Measurements from ENCODE around the gene SPRED1. TPM values are rescaled to one million over a fixed set of nuclear protein-coding genes. Genes with fewer than 3 reads are reported as not detected.

SPRED1 gene
- total and polyA plus RNA-seq, 2 of the 13 experiments (the other 11 are each of a cell fraction or from before 2014, with no cell fraction given), result 3.8 to 9.6 TPM

DNA sequence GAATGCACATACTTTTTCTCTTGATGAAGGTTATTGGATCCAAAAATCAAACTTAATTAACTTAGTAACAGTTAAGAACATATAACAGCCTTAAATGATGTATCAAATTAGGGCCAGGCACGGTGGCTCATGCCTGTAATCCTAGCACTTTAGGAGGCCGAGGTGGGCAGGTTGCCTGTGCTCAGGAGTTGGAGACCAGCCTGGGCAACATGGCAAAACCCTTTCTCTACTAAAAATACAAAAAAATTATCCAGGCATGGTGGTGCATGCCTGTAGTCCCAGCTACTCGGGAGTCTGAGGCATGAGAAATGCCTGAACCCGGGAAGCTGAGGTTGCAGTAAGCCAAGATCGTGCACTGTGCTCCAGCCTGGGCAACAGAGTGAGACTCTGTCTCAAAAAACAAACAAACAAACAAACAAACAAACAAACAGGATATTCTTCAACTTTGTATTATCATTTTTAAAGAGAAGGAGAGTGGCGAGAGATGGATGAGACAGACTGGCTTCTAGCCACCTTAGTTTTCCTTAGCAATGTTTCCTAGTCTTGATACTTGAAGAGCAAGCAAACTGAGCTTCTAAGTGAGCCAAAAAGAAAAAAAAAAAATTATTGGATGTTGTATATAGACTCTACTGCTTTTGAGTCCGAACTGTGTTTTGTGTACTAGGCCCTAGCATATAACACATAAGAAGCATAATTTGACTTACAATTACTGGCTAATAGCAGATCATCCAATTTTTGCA is 13.8 kb downstream of the SPRED1 start:
- Histone ChIP-seq H2AFZ (ENCODE audit: low read length) (no peak overlapping the region), H3K9ac (ENCODE audit: insufficient read depth, low read depth, low read length) (no peak overlapping the region), H3K36me3 (replicated peaks in 1 of 2; ENCODE audit: control insufficient read depth in 1 of 2, insufficient read depth in 2 of 2, low read length in 2 of 2) (0 out of 5 replicates have a peak, but pooled peaks cover 0 to 5% of the 10 kb centered on the region in 2 experiments), H3K9me3 (ENCODE audit: low read length) (no peaks in the 10 kb centered on the region), H3K4me1 (ENCODE audit: insufficient read depth, low read length) (no peaks in the 10 kb centered on the region), H3K4me3 (replicated peaks in 1 of 3; ENCODE audit: insufficient read depth in 1 of 3, low read depth in 2 of 3, low read length in 3 of 3) (no peak overlapping the region), H4K20me1 (ENCODE audit: insufficient read depth, low read length) (peaks cover 8% of the 10 kb centered on the region; the same call in 1 of the 2 replicates), H3K27me3 (ENCODE audit: control insufficient read depth in 1 of 2, insufficient read depth in 2 of 2, low read length in 2 of 2) (no peaks in the 10 kb centered on the region), H3K4me2 (ENCODE audit: low read depth, low read length) (no peak overlapping the region), H3K27ac (ENCODE audit: extremely low read length, insufficient read depth, low read length) (no peak overlapping the region), H3K79me2 (ENCODE audit: insufficient read depth, low read length) (peaks cover 88% of the 10 kb centered on the region)
- no TSS peak for BruUV-seq (replicated peaks)
- ATAC-seq, result no peak
- whole genome bisulfite sequencing (ENCODE audit: low lambda C conversion rate), result 93% methylated on average over 7 of the region's 7 CpGs
- POLR2A ChIA-PET, result interaction anchor here (1.5 to 1.6 kb wide), 2 partner anchors 10 to 15 kb away, joined by 3 to 4 read pairs; no protein-coding TSS in a partner anchor
- DNase-seq (ENCODE audit: low spot score), result no peak
- no peak for FAIRE-seq
- intact Hi-C loops (cut with micrococcal nuclease; ENCODE audit: unreplicated experiment), result no loop called here
- in situ Hi-C loops (cut with HindIII; ENCODE audit: extremely low pct_ligation_motif_present, low pct_unique_long_range_greater_than_20kb), result no loop called here
- CTCF ChIA-PET (ENCODE audit: low intra/inter-chr PET ratio, low total read pairs), result no interaction called here
- TF ChIP-seq REPIN1 (CRISPR knock-in tag; IDR thresholded peaks at IDR 0.05; ENCODE audit: borderline replicate concordance, low read depth) (no peak), CREB1 (IDR thresholded peaks at IDR 0.05) (no peak), CREB1 (CRISPR knock-in tag; IDR thresholded peaks at IDR 0.05) (no peak), NR2C2 (CRISPR knock-in tag; IDR thresholded peaks at IDR 0.05; ENCODE audit: borderline replicate concordance) (no peak), SATB2 (CRISPR knock-in tag; IDR thresholded peaks at IDR 0.05) (no peak), HNRNPUL1 (IDR thresholded peaks at IDR 0.05; ENCODE audit: low read depth, low read length) (no peak), ZNF747 (CRISPR knock-in tag; IDR thresholded peaks at IDR 0.05; ENCODE audit: borderline replicate concordance) (no peak), ELF1 (CRISPR knock-in tag; IDR thresholded peaks at IDR 0.05) (no peak), ZNF230 (CRISPR knock-in tag; IDR thresholded peaks at IDR 0.05) (no peak), TP53 (CRISPR knock-in tag; conservative IDR thresholded peaks at IDR 0.05) (no peak), KMT2A (CRISPR knock-in tag; IDR thresholded peaks at IDR 0.05) (no peak), HNRNPH1 (optimal IDR thresholded peaks at IDR 0.05; ENCODE audit: low read depth, low read length) (no peak), KAT8 (CRISPR knock-in tag; IDR thresholded peaks at IDR 0.05) (no peak)
- TF ChIP-seq, protein P1, sequence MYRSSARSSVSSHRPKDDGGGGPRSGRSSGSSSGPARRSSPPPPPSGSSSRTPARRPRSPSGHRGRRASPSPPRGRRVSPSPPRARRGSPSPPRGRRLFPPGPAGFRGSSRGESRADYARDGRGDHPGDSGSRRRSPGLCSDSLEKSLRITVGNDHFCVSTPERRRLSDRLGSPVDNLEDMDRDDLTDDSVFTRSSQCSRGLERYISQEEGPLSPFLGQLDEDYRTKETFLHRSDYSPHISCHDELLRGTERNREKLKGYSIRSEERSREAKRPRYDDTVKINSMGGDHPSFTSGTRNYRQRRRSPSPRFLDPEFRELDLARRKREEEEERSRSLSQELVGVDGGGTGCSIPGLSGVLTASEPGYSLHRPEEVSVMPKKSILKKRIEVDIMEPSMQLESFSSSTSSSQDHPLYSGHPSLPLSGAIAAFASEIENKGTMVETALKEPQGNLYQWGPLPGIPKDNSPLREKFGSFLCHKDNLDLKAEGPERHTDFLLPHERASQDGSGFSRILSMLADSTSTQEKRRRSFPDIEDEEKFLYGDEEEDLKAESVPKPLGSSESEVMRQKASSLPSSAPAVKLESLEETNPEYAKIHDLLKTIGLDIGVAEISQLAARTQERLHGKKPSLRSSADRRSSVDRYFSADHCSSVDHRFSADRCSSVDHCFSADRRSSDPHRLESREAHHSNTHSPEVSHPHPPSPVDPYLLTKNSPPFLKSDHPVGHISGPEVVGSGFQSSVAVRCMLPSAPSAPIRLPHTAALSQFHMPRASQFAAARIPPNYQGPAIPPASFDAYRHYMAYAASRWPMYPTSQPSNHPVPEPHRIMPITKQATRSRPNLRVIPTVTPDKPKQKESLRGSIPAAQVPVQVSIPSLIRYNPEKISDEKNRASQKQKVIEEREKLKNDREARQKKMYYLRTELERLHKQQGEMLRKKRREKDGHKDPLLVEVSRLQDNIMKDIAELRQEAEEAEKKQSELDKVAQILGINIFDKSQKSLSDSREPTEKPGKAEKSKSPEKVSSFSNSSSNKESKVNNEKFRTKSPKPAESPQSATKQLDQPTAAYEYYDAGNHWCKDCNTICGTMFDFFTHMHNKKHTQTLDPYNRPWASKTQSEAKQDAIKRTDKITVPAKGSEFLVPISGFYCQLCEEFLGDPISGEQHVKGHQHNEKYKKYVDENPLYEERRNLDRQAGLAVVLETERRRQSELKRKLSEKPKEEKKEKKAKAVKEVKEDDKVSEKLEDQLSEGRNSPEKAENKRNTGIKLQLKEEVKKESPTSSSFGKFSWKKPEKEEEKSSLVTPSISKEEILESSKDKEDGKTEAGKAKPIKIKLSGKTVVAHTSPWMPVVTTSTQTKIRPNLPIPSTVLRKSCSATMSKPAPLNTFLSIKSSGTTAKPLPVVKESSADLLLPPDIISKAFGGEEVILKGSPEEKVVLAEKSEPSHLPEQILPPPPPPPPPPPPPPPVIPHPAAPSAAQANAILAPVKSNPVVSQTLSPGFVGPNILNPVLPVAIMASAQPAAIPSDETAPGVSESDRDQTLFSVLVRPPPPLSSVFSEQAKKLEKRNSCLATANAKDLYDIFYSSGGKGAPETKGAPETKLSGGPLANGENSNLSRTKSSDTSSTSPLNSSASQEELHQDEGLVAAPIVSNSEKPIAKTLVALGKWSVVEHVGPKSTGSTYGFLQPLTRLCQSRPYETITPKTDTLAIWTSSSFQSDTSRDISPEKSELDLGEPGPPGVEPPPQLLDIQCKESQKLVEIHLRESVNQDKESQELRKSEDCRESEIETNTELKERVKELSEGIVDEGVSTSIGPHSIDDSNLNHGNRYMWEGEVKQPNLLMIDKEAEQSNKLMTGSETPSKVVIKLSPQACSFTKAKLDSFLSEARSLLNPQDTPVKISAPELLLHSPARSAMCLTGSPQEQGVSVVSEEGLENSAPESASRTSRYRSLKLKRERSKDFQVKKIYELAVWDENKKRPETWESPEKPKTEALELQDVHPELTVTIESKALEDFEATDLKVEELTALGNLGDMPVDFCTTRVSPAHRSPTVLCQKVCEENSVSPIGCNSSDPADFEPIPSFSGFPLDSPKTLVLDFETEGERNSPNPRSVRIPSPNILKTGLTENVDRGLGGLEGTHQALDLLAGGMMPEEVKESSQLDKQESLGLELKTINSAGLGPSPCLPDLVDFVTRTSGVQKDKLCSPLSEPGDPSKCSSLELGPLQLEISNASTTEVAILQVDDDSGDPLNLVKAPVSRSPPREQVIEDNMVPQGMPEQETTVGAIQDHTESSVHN (CRISPR knock-in tag; IDR thresholded peaks at IDR 0.05), result no peak
- TF ChIP-seq, protein P2, sequence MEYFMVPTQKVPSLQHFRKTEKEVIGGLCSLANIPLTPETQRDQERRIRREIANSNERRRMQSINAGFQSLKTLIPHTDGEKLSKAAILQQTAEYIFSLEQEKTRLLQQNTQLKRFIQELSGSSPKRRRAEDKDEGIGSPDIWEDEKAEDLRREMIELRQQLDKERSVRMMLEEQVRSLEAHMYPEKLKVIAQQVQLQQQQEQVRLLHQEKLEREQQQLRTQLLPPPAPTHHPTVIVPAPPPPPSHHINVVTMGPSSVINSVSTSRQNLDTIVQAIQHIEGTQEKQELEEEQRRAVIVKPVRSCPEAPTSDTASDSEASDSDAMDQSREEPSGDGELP (IDR thresholded peaks at IDR 0.05; ENCODE audit: borderline replicate concordance, low read depth), result no peak
- TF ChIP-seq, protein P3, sequence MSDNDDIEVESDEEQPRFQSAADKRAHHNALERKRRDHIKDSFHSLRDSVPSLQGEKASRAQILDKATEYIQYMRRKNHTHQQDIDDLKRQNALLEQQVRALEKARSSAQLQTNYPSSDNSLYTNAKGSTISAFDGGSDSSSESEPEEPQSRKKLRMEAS (IDR thresholded peaks at IDR 0.05), result no peak

Measured in HepG2 (cell line).